ENCODE results near the gene WARS2.
"Not testable (repeated sequence)": the region's sequence is repeated elsewhere in the genome, so short reads cannot be mapped to it uniquely, and the experiment has no call there.

Gene WARS2

DNA sequence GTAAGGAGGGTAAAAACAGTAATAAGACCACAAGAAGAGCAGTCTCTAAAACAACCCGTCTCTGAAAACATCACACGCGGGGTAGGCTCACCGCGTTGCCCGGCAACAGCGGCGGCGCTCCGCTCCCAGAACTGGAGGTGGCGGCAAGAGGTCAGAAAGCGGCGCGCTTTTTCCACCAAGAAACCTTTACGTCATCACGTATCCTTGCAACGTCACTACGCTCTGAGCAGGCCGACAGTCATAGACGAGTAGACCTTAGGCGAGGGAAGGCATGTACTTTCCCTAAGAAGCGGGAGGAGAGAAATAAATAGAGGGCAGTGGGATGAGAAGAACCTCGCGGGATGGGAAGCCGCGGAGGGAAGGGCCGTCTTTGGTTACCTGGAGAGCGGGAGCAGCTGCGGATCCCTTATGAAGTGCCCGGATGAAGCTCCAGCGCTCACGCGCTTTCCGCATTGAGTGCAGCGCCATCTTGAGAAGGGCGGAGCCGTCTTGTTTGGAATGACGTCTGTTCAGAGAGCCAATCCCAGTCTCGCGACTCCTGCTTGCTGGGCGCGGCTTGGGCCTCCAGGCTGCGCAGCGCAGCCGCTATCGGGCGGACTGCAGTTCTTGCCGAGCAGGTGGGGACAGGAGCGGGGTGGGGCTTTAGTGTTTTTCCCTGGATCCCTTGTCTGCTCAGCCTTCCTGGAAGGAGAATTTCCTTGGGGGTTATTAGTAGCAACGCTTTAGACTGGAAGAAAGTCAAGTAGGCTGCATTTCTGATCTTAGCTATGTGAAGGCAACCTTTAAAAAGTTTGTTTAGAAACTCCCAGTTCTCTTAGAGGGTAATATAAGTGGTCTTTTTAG lies at the start of gene WARS2:
Gene WARS2, minus strand, starts transcription at position 477 of the 843 bp plus-strand sequence. Its CDS starts 9 bp downstream, at position 468.
- DNase-seq (ENCODE audit: low read depth in 2 of 2), result peak; percentile 77 to 80

GRCh38 chr1:119188926-119189325 lies 48.5 kb upstream of the WARS2 start:
- no peak for DNase-seq (ENCODE audit: low read depth in 2 of 2)

DNA sequence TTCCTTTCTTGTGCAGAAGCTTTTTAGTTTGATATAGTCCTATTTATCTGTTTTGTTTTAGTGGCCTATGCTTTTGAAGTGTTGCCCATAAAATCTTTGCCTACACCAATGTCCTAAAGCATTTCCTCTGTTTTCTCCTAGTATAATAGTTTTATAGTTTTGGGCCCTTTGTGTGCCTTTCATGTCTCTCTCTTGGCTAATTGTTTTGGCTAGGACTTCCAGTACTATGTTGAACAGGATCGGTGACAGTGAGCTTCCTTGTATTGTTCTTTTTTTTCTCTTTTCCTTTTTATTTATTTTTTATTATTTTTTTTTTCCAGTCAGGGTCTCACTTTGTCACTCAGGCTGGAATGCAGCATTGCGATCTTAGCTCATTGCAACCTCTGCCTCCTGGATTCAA lies 47.0 kb upstream of the WARS2 start:
- DNase-seq (ENCODE audit: low read depth in 2 of 2), result no peak

GRCh38 chr1:119186471-119186870 lies 46.0 kb upstream of the WARS2 start:
- DNase-seq (ENCODE audit: low read depth in 2 of 2), result no peak

- DNase-seq (ENCODE audit: low read depth in 2 of 2), result no peak
These were observed 44.5 kb upstream of the WARS2 start for GRCh38 chr1:119184972-119185371.

DNA sequence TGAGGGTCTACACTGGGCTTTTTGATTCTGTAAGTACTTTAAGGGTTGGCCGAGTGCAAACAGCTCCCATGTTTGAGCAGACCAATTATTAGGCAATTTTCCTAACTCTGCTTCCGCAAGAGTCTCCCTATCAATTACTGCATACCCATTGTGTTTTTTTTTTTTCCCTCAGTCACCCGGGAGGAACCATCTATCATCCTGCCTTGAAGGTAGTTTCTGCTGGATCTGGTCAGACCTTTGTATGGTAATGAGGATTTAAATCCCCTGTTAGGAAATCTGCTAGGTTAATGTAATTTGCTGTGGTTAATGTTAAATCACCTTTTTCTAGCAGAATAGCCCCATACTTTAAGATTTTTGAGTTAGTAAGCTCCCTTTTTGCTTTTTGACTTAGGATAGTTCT lies 40.8 kb upstream of the WARS2 start:
- no peak for DNase-seq (ENCODE audit: low read depth in 2 of 2)

- DNase-seq (ENCODE audit: low read depth in 2 of 2), result no peak
These were observed 38.6 kb upstream of the WARS2 start for GRCh38 chr1:119179051-119179450.

- not testable (repeated sequence) for DNase-seq (ENCODE audit: low read depth in 2 of 2)
These were observed 32.5 kb upstream of the WARS2 start for GRCh38 chr1:119172927-119173326.

DNA sequence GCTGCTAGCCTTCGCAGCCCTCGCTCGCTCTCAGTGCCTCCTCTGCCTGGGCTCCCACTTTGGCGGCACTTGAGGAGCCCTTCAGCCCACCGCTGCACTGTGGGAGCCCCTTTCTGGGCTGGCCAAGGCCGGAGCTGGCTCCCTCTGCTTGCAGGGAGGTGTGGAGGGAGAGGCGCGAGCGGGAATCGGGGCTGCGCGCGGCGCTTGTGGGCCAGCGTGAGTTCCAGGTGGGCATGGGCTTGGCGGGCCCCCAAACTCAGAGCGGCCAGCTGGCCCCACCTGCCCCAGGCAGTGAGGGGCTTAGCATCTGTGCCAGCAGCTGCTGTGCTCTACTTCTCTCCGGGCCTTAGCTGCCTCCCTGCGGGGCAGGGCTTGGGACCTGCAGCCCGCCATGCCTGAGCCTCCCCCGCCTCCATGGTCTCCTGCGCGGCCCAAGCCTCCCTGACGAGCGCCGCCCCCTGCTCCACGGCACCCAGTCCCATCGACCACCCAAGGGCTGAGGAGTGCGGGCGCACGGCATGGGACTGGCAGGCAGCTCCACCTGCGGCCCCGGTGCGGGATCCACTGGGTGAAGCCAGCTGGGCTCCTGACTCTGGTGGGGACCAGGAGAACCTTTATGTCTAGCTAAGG lies 31.0 kb upstream of the WARS2 start:
- not testable (repeated sequence) for DNase-seq (ENCODE audit: low read depth in 2 of 2)

- no peak for DNase-seq (ENCODE audit: low read depth in 2 of 2)
These were observed 22.9 kb upstream of the WARS2 start for GRCh38 chr1:119163396-119163795.

- no peak for DNase-seq (ENCODE audit: low read depth in 2 of 2)
These were observed 20.4 kb upstream of the WARS2 start for GRCh38 chr1:119160866-119161265.

DNA sequence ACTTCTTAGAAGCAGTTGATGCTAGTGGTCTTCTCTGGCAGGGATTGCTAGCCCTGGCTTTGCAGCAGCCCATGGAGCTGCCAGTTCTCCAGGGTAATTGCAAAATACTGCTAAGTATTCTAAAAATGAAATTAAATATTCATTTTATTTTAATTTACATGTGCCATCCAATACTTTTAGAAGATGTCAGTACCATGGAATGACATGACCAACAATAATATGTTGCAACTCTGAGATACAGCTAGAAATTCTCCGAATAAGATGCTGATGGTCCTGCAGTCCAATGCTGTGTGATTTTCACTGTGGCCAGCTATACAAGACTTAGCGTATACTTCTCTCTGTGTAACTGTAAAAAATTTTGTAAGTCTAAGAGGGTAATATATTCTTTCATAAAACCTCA lies 20.0 kb upstream of the WARS2 start:
- no peak for DNase-seq (ENCODE audit: low read depth in 2 of 2)

- DNase-seq (ENCODE audit: low read depth in 2 of 2), result no peak
These were observed 19.5 kb upstream of the WARS2 start for GRCh38 chr1:119159966-119160365.

GRCh38 chr1:119159111-119159510 lies 18.7 kb upstream of the WARS2 start:
- no peak for DNase-seq (ENCODE audit: low read depth in 2 of 2)

- DNase-seq (ENCODE audit: low read depth in 2 of 2), result not testable (repeated sequence)
These were observed 16.3 kb upstream of the WARS2 start for GRCh38 chr1:119156761-119157160.

DNA sequence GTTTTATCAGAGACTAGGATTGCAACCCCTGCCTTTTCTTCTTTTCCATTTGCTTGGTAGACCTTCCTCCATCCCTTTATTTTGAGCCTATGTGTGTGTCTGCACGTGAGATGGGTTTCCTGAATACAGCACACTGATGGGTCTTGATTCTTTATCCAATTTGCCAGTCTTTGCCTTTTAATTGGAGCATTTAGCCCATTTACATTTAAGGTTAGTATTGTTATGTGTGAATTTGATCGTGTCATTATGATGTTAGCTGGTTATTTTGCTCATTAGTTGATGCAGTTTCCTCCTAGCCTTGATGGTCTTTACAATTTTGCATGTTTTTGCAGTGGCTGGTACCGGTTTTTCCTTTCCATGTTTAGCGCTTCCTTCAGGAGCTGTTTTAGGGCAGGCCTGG lies 14.6 kb upstream of the WARS2 start:
- not testable (repeated sequence) for DNase-seq (ENCODE audit: low read depth in 2 of 2)

GRCh38 chr1:119150150-119150549 lies 9.7 kb upstream of the WARS2 start:
- no peak for DNase-seq (ENCODE audit: low read depth in 2 of 2)

DNA sequence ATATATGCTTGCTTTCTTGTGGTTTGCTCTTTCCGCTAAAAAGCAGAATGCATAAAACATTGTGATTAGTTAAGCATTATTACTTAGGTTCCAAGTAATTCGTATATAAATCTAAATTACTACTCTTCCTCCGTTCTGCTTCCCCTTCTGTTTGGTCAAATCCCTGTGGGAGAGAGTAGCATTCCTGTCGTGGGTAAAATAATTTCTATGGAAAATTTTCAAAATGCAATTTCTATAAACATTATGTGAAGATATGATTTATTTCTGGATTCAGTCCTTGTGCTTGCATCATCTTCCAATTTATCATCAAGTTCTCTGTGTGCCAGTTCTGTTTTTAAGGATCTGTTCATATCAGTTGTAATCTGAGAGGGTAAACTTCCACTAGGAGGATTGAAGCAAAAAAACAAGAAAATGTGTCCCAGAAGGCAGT lies 7.2 kb upstream of the WARS2 start:
- no peak for DNase-seq (ENCODE audit: low read depth in 2 of 2)

DNA sequence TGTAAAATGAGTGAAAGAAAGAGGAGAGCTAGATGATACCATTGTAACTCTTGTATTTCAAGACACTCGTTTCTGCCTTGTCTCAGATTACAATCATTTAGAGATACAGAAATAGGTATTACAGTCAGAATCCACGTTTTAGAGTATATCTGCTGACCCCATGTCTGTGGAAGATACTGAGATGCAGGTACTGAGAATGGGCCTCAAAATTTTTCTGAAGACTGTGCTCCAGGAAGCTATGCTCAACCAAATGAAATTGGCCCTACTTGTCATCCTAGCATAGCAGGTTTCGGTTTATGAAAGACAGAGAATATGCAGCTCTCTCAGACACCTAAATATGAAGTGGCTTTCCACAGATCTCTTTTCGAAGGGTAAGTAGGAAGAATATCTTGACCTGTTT lies 6.0 kb upstream of the WARS2 start:
- DNase-seq (ENCODE audit: low read depth in 2 of 2), result no peak

GRCh38 chr1:119144813-119145212 lies 4.4 kb upstream of the WARS2 start:
- DNase-seq (ENCODE audit: low read depth in 2 of 2), result no peak

DNA sequence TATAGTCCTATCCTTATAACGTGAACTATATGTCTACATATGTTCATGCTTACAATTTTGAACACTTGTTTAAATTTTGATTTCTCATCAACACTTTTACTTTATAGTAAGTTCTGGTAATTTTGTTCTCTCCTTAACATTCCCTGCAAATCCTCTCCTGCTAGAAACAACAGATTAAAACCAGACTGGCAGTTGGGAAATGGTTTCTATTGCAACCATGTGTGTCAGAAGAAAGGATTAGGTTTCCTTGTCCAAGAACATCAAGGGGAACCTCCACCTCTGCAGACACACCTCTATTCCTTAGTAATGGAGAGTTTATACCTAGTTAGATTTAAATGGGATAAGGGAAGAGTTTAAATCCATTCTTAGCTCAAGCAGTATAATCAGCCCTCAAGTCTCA lies 3.3 kb upstream of the WARS2 start:
- no peak for DNase-seq (ENCODE audit: low read depth in 2 of 2)

DNA sequence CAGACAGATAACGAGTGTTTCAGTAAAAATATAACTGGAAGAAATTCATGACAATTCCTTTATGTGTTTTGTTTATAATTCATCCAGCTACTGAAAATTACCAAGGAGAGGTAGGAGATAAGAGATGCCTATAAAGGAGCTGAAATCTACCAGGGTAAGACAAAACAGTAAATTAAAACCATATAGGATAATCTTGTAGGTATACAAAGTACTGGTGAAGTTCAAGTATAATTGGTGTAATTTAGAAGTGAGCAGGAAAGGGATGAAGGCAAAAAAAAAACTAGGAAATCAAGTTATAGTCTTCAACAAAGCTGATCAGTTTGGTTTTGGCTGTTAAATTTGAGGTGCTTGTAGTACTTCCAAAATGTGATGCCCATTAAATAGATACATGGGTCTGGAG lies 1.2 kb upstream of the WARS2 start:
- DNase-seq (ENCODE audit: low read depth in 2 of 2), result no peak

DNA sequence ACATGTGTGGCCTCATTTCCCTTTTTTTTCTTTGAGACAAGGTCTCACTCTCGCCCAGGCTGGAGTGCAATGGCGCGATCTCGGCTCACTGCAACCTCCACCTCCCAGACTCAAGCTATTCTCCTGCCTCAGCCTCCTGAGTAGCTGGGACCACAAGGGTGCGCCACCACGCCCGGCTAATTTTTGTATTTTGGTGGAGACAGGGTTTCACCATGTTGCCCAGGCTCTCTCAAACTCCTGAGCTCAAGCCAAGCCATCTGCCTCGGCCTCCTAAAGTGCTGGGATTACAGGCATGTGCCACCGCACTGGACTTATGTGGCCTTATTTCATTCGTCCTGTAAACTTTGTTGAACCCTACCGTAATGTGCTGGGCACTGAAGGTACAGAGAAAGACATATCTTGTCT lies 569 bp upstream of the WARS2 start:
- DNase-seq (ENCODE audit: low read depth in 2 of 2), result no peak

Measured in stimulated activated CD4-positive, alpha-beta T cell treated with anti-CD3 and anti-CD28 coated beads, Interleukin-1b, Interleukin-23, amount 100 ng/mL, for 1 hour (primary cell).